RWPE2 (cell line): Measurements from ENCODE around the gene GSK3B.

Source experiments
- ATAC-seq: fragments of 200-7000 bp; cut with Tn5 transposase; 3 replicates; pipeline ENCODE4 v1.9.1; 2021; ENCODE audit warnings: low read depth
- DNase-seq: peaks from one replicate; pipeline ENCODE4 v3.0.0-alpha.2; 2020; ENCODE audit warnings: low spot score
- H3K27ac ChIP-seq: fragments of 450-650 bp; 2 replicates; pipeline ENCODE4 v1.5.1; 2017; ENCODE audit warnings: mild to moderate bottlenecking; ENCODE audit not compliant: poor library complexity, severe bottlenecking
- H3K27me3 ChIP-seq: fragments of 250-450 bp; sonication (Bioruptor Pico); 2 replicates; pipeline ENCODE4 v1.5.1; 2021; ENCODE audit warnings: mild to moderate bottlenecking, moderate library complexity; ENCODE audit not compliant: insufficient read depth, poor library complexity, severe bottlenecking
- H3K36me3 ChIP-seq: fragments of 250-450 bp; sonication (Bioruptor Pico); 2 replicates; pipeline ENCODE4 v1.5.1; 2020; ENCODE audit warnings: low read depth, mild to moderate bottlenecking, moderate library complexity
- H3K4me1 ChIP-seq: fragments of 250-450 bp; sonication (Bioruptor Pico); 2 replicates; pipeline ENCODE4 v1.5.1; 2021; ENCODE audit warnings: mild to moderate bottlenecking, moderate library complexity; ENCODE audit not compliant: insufficient read depth, poor library complexity, severe bottlenecking
- H3K4me3 ChIP-seq: fragments of 250-450 bp; sonication (Bioruptor Pico); 2 replicates; pipeline ENCODE4 v1.5.1; 2021; ENCODE audit warnings: mild to moderate bottlenecking, moderate library complexity; ENCODE audit not compliant: severe bottlenecking
- H3K9me3 ChIP-seq: fragments of 250-450 bp; sonication (Bioruptor Pico); 2 replicates; pipeline ENCODE4 v1.5.1; 2021; ENCODE audit warnings: mild to moderate bottlenecking, moderate library complexity; ENCODE audit not compliant: severe bottlenecking
- CTCF ChIP-seq: fragments of 450-650 bp; IDR thresholded peaks from one replicate; pipeline ENCODE4 v1.5.1; 2017; ENCODE audit warnings: mild to moderate bottlenecking, moderate library complexity; ENCODE audit not compliant: poor library complexity, severe bottlenecking

Gene GSK3B

GRCh38 chr3:120033596-120033995, 60.7 kb downstream of the GSK3B start:
- Histone ChIP-seq H3K4me3 (no peak overlapping the region), H3K27me3 (no peaks in the 10 kb centered on the region), H3K27ac (no peak overlapping the region), H3K36me3 (peaks cover 23% of the 10 kb centered on the region), H3K9me3 (no peaks in the 10 kb centered on the region), H3K4me1 (no peaks in the 10 kb centered on the region)
- DNase-seq (no peak), ATAC-seq (no peak)
- TF ChIP-seq CTCF = no peak

GRCh38 chr3:120031561-120031960, 62.7 kb downstream of the GSK3B start:
- H3K36me3 ChIP-seq = peaks cover 18% of the 10 kb centered on the region
- no peak for DNase-seq
- no peaks in the 10 kb centered on the region for H3K9me3 ChIP-seq
- no peak for TF ChIP-seq CTCF
- no peaks in the 10 kb centered on the region for H3K27me3 ChIP-seq
- no peaks in the 10 kb centered on the region for H3K4me1 ChIP-seq
- no peak overlapping the region for H3K27ac ChIP-seq
- ATAC-seq = no peak
- no peak overlapping the region for H3K4me3 ChIP-seq

GRCh38 chr3:120029749-120030148, 64.5 kb downstream of the GSK3B start:
- no peak overlapping the region for H3K27ac ChIP-seq

GRCh38 chr3:120028271-120029047, 65.8 kb downstream of the GSK3B start:
- Histone ChIP-seq H3K36me3 (peaks cover 9% of the 10 kb centered on the region), H3K4me3 (no peak overlapping the region), H3K27ac (no peak overlapping the region), H3K27me3 (no peaks in the 10 kb centered on the region), H3K4me1 (peaks cover 6% of the 10 kb centered on the region), H3K9me3 (no peaks in the 10 kb centered on the region)
- ATAC-seq (peak; percentile 10; the same call in 2 of the 3 replicates), DNase-seq (no peak)
- no peak for TF ChIP-seq CTCF

More at GRCh38 chr3:120029749-120030148, 64.5 kb downstream of the GSK3B start:
- no peaks in the 10 kb centered on the region for H3K9me3 ChIP-seq
- no peak overlapping the region for H3K4me3 ChIP-seq
- peaks cover 13% of the 10 kb centered on the region for H3K36me3 ChIP-seq
- H3K27me3 ChIP-seq = no peaks in the 10 kb centered on the region
- TF ChIP-seq CTCF = no peak
- DNase-seq = no peak
- peaks cover 6% of the 10 kb centered on the region for H3K4me1 ChIP-seq
- ATAC-seq = no peak

GRCh38 chr3:120027226-120027625, 67.0 kb downstream of the GSK3B start:
- TF ChIP-seq CTCF = no peak
- Histone ChIP-seq H3K4me3 (no peak overlapping the region), H3K4me1 (peaks cover 6% of the 10 kb centered on the region)

More at GRCh38 chr3:120027226-120027625, 67.0 kb downstream of the GSK3B start:
- DNase-seq (no peak), ATAC-seq (no peak)
- H3K27ac ChIP-seq = no peak overlapping the region
- H3K9me3 ChIP-seq = no peaks in the 10 kb centered on the region
- H3K36me3 ChIP-seq = peaks cover 13% of the 10 kb centered on the region
- no peaks in the 10 kb centered on the region for H3K27me3 ChIP-seq
